Esophagus muscularis mucosa (tissue), 4 donors: Measurements from ENCODE around the gene AUP1. TPM values are rescaled to one million over a fixed set of nuclear protein-coding genes. Genes with fewer than 3 reads are reported as not detected.

Source experiments
- DNase-seq: peaks from one replicate; pipeline ENCODE4 v3.0.0-alpha.2; 2017; ENCODE audit errors: extremely low spot score
- H3K27ac ChIP-seq, 4 donors: fragments of 200-600 bp; sonication (generic); replicated peaks in 1 of 4; 1 replicate in 3 of 4; 2 replicates in 1 of 4; pipeline ENCODE4 v1.5.1; 2016 to 2019; ENCODE audit warnings: mild to moderate bottlenecking in 1 of 4
- H3K27me3 ChIP-seq, 4 donors: fragments of 200-600 bp; sonication (generic); one replicate each; pipeline versions ENCODE4 v1.5.1 to v1.6.0; 2016 to 2019
- H3K36me3 ChIP-seq, 4 donors: fragments of 200-600 bp; sonication (generic); one replicate each; pipeline ENCODE4 v1.5.1; 2016 to 2019
- H3K4me1 ChIP-seq, 4 donors: fragments of 200-600 bp; sonication (generic); one replicate each; pipeline ENCODE4 v1.5.1; 2016 to 2019
- H3K4me3 ChIP-seq, 4 donors: fragments of 200-600 bp; sonication (generic); 1 replicate in 2 of 4; 2 replicates in 2 of 4; pipeline ENCODE4 v1.5.1; 2016 to 2019; ENCODE audit warnings: mild to moderate bottlenecking in 4 of 4, moderate library complexity in 1 of 4
- H3K9me3 ChIP-seq, 4 donors: fragments of 200-600 bp; sonication (generic); 1 replicate in 3 of 4; 2 replicates in 1 of 4; pipeline ENCODE4 v1.5.1; 2016 to 2019
- EP300 ChIP-seq: sonication (generic); formaldehyde crosslinking; IDR thresholded peaks from one replicate; pipeline ENCODE4 v1.6.1; 2017; ENCODE audit warnings: antibody characterized with exemption
- POLR2A ChIP-seq: fragments of 450-650 bp; IDR thresholded peaks from one replicate; pipeline ENCODE4 v1.6.1; 2017; ENCODE audit warnings: antibody characterized with exemption, moderate library complexity, mild to moderate bottlenecking, low read depth
- POLR2AphosphoS5 ChIP-seq, 2 donors: sonication (generic); formaldehyde crosslinking; IDR thresholded peaks; one replicate each; pipeline ENCODE4 v1.6.1; 2017; ENCODE audit warnings: antibody characterized with exemption in 2 of 2
- WGBS: methylation state at CpG from one replicate; pipeline ENCODE4 v1.1.5; 2018; 5-methylcytosine and 5-hydroxymethylcytosine counted together
- intact Hi-C: fragments of 100-400 bp; cut with DNase I; formaldehyde crosslinking; loops from one replicate; pipeline ENCODE4 v1.15.1; 2023
- total RNA-seq, 4 donors: library from RNA; depleted of rRNA; stranded (reverse); fragments of >200 nt; gene quantifications; one replicate each; pipeline versions ENCODE4 v1.1.0 to v1.2.1, GENCODE V29; 2016
- TF ChIP-seq, protein P1 (sequence below), 3 experiments: fragments of 200-600 bp in 2 of 3; fragments of 450-650 bp in 1 of 3; sonication (generic) in 2 of 3; IDR thresholded peaks; one replicate each; pipeline ENCODE4 v1.5.1; 2017 to 2019; ENCODE audit warnings: antibody characterized with exemption in 3 of 3, mild to moderate bottlenecking in 2 of 3, moderate library complexity in 1 of 3

Gene AUP1
- total RNA-seq, 4 donors from 2014 or later: 83.6 to 95.1 (median 89.6) TPM

DNA sequence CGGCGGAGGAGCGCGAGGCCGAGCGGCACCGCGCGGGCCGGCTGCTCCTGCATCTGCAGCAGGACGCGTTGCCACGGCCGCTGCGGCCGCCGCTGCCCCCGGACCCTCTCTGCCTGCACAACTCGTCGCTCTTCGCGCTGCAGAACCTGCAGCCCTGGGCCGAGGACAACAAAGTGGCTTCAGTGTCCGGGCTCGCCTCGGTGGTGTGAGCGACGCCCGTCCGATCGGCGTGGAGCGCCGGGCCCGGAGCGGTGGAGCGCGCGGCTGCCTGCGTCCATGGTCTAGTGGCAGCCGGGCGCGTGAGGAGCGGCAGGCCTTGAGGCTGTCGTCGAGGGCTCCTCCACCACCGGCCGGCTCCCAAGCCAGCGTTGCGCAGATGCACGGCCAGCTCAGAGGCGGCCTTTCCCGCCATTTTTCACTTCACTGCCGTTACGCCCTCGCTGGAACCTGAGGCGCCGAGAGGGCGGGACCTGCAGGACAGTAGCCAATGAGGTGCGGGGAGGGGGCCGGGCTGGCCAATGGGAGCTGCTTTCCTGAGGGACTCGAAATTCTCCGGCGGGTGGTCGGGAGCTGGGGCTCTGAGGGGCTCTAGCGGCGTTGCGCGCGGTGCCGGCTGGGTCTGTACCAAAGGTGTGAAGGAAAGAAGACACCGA is 13.4 kb downstream of the AUP1 start:
- peaks cover 29 to 32% (median 32%) of the 10 kb centered on the region in 4 donors for H3K4me1 ChIP-seq
- no peak overlapping the region for H3K27ac ChIP-seq
- H3K36me3 ChIP-seq: no peaks in the 10 kb centered on the region
- no peaks in the 10 kb centered on the region for H3K9me3 ChIP-seq
- peaks cover 18 to 100% (median 67%) of the 10 kb centered on the region in 4 donors for H3K27me3 ChIP-seq
- H3K4me3 ChIP-seq: peak overlapping the region; percentile 36 to 53 (median 42)
- DNase-seq: no peak
- TF ChIP-seq POLR2AphosphoS5 (IDR thresholded peaks at IDR 0.05): no peak
- intact Hi-C loops: no loop called here
- WGBS: 17% methylated on average over 7 of the region's 72 CpGs

DNA sequence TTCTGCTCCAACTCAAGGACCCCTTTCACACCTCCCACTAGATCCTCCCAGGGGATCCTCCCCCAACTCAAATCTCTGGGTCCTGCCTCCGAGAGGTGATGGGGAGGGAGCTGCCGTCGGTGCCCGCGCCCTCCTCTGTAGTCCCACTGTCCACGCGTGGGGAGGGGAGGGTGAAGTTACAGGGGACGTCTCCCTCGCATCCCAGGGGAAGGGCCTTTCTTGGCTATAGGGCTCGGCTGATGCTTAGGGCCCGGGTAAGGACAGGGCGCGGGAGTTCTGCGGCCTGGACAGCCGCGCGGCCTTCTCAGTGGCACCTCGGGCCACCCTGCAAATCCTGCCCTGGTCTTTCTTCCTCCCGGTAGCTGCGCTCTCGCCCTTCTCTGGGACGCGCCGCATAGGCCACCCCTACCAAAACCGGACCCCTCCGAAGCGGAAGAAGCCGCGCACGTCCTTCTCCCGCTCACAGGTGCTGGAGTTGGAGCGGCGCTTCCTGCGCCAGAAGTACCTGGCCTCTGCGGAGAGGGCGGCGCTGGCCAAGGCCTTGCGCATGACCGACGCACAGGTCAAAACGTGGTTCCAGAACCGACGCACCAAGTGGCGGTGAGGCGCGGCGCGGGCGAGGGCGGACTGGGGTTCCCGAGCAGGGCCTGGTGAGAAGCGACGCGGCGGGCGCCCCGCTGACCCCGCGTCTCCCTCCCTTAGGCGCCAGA is 14.1 kb downstream of the AUP1 start:
- Histone ChIP-seq H3K27ac (no peak overlapping the region), H3K4me1 (peaks cover 29 to 32% (median 32%) of the 10 kb centered on the region in 4 donors), H3K36me3 (no peaks in the 10 kb centered on the region), H3K4me3 (peak overlapping the region; percentile 36 to 53 (median 42)), H3K9me3 (no peaks in the 10 kb centered on the region), H3K27me3 (peaks cover 18 to 100% (median 72%) of the 10 kb centered on the region in 4 donors)
- no peak for DNase-seq
- intact Hi-C loops: no loop called here
- 6% methylated on average over 24 of the region's 60 CpGs for WGBS
- TF ChIP-seq POLR2A (no peak), POLR2AphosphoS5 (IDR thresholded peaks at IDR 0.05) (no peak), EP300 (no peak)
- TF ChIP-seq, protein P1, sequence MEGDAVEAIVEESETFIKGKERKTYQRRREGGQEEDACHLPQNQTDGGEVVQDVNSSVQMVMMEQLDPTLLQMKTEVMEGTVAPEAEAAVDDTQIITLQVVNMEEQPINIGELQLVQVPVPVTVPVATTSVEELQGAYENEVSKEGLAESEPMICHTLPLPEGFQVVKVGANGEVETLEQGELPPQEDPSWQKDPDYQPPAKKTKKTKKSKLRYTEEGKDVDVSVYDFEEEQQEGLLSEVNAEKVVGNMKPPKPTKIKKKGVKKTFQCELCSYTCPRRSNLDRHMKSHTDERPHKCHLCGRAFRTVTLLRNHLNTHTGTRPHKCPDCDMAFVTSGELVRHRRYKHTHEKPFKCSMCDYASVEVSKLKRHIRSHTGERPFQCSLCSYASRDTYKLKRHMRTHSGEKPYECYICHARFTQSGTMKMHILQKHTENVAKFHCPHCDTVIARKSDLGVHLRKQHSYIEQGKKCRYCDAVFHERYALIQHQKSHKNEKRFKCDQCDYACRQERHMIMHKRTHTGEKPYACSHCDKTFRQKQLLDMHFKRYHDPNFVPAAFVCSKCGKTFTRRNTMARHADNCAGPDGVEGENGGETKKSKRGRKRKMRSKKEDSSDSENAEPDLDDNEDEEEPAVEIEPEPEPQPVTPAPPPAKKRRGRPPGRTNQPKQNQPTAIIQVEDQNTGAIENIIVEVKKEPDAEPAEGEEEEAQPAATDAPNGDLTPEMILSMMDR (IDR thresholded peaks at IDR 0.05): no peak

DNA sequence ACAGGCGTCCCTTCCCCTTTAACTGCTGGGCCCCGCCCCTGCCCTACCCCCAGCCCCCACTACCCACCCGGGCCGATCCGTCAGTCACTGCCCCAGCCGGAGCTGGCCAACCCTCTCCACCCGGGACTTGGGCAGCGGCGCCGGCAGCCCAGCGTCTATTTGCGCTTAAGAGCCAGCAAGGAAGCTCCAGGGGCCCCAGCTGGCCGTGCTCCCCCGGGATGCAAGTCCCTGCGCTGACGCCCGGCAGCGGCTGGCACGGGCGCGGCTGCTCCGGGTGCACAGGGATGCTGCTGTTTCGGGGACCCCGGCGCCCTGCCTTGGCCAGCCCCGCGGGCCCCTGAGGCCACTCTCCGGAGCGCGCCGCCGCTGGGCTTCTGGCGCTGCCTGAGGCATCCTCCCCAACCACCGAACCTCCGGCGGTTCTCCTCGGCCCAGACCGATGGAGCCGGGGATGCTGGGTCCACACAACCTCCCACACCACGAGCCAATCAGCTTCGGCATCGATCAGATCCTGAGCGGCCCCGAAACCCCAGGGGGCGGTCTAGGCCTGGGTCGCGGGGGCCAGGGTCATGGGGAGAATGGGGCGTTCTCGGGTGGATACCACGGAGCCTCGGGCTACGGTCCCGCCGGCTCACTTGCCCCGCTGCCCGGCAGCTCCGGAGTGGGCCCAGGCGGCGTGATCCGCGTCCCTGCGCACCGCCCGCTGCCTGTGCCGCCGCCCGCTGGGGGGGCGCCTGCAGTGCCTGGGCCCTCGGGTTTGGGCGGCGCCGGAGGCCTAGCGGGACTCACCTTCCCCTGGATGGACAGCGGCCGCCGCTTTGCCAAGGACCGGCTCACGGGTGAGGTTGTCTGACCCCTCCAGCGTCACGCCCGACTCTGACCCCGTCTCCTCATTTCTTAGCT is 14.9 kb downstream of the AUP1 start, which contains the start of gene TLX2:
Gene TLX2 (plus strand): TSS at position 83 of the 903 bp plus-strand sequence. CDS start 357 bp downstream, at position 440.
- peak within 1 kb of the TSS in 2 of 4 donors; percentile 19 to 23 for H3K4me3 ChIP-seq
- WGBS: 2% methylated on average over 31 of the region's 82 CpGs
- H3K27ac ChIP-seq: no peak within 1 kb of the TSS
- DNase-seq: no peak
- no peaks in the 10 kb centered on the region for H3K36me3 ChIP-seq
- no peaks in the 10 kb centered on the region for H3K9me3 ChIP-seq
- TF ChIP-seq POLR2A (no peak), POLR2AphosphoS5 (IDR thresholded peaks at IDR 0.05) (no peak), EP300 (no peak)
- TF ChIP-seq, protein P1 (IDR thresholded peaks at IDR 0.05): no peak
- peaks cover 18 to 100% (median 70%) of the 10 kb centered on the region in 4 donors for H3K27me3 ChIP-seq
- peaks cover 29 to 32% (median 32%) of the 10 kb centered on the region in 4 donors for H3K4me1 ChIP-seq
- intact Hi-C loops: no loop called here

DNA sequence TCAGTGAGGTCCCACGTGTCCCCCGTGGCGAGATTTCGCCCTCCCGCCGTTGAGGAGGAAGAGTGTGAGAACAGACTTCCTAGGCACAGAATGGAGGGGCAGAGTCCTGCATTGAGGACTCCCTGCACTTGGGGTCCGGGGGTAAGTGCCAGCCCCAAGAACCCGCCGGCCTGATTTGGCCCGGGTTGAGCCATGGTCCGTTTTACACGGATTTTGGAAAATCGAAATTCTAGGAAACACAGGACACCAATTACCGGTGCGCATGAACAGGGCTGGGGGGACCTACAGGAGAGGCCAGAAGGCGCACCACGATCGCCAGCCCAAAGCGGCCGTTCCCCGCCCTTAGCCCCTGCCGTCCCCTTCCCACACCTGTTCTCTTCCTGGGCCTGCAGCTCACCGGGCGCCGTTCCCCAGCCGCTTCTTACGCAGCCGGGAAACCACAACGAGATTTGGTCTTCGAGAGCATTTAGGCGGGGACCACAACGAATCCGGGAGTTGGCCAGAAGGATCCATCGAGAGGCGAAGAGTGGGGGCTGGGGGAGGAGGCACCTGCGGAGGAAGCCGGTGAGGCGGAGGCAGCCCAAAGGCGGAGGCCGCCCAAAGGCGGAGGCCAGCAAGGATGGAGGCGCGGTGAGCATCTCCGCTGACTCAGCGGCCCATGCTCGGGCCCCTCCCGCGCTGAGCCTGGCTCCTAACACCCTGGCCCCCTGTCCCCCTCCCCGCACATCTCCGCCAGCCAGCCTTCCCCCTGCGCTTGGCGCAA is 15.7 kb downstream of the AUP1 start:
- H3K4me1 ChIP-seq: peaks cover 29 to 32% (median 32%) of the 10 kb centered on the region in 4 donors
- H3K27ac ChIP-seq: no peak overlapping the region
- peaks cover 18 to 97% (median 66%) of the 10 kb centered on the region in 4 donors for H3K27me3 ChIP-seq
- H3K4me3 ChIP-seq: peak overlapping the region in 2 of 4 donors; percentile 19 to 23
- TF ChIP-seq POLR2AphosphoS5 (IDR thresholded peaks at IDR 0.05) (peak in 1 of 2 donors; percentile 66), POLR2A (no peak)
- WGBS: 5% methylated on average over 21 of the region's 52 CpGs
- no peaks in the 10 kb centered on the region for H3K36me3 ChIP-seq
- no peak for DNase-seq
- intact Hi-C loops: no loop called here
- H3K9me3 ChIP-seq: no peaks in the 10 kb centered on the region
